Measurements from ENCODE around the gene RAMP1. TPM values are rescaled to one million over a fixed set of nuclear protein-coding genes. Genes with fewer than 3 reads are reported as not detected.

Gene RAMP1
- total and polyA plus RNA-seq, 4 donors, result 3.1 to 129 (median 23.5) TPM

DNA sequence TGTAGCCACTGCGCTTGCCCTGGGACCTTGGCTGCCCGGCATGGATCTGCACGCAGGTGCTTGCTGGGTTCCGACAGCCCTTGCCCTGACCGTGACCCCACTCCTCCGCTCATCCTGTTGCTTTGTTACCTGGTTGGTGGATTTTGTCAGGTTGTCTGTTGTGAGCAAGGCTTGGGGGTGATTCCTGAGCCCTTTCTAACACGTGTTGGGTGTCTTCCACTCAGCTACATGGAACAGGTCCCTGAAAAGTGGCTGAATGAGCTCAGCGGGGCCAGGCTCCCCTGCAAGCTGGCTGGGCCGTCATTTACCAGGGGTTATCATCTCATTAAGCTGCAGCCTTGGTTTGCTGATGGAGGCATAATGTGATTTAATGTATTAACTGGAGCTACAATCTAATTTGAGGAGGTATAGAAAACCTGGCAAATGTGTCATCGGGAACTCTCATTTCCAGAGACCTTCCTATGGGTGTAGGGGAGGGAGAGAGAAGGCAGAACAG, 24.6 kb downstream of the RAMP1 start:
- TF ChIP-seq FOXA2 (IDR thresholded peaks at IDR 0.05) (no peak), YY1 (IDR thresholded peaks at IDR 0.05) (no peak), HNF4G (IDR thresholded peaks at IDR 0.05) (no peak), TAF1 (conservative IDR thresholded peaks at IDR 0.05) (no peak), JUND (IDR thresholded peaks at IDR 0.05) (no peak), EGR1 (IDR thresholded peaks at IDR 0.05; ENCODE audit: low read depth in 2 of 2) (no peak), HNF4A (conservative IDR thresholded peaks at IDR 0.05) (no peak), RAD21 (IDR thresholded peaks at IDR 0.05) (no peak), RXRA (IDR thresholded peaks at IDR 0.05) (no peak), SP1 (IDR thresholded peaks at IDR 0.05) (no peak), GABPA (IDR thresholded peaks at IDR 0.05 in 1 of 2, conservative IDR thresholded peaks at IDR 0.05 in 1 of 2) (no peak), NR2F2 (IDR thresholded peaks at IDR 0.05) (no peak), FOXA1 (IDR thresholded peaks at IDR 0.05) (no peak)
- TF ChIP-seq, protein P1, sequence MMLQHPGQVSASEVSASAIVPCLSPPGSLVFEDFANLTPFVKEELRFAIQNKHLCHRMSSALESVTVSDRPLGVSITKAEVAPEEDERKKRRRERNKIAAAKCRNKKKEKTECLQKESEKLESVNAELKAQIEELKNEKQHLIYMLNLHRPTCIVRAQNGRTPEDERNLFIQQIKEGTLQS (IDR thresholded peaks at IDR 0.05), result no peak
- TF ChIP-seq, protein P2, sequence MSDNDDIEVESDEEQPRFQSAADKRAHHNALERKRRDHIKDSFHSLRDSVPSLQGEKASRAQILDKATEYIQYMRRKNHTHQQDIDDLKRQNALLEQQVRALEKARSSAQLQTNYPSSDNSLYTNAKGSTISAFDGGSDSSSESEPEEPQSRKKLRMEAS (IDR thresholded peaks at IDR 0.05), result no peak
- TF ChIP-seq, protein P3, sequence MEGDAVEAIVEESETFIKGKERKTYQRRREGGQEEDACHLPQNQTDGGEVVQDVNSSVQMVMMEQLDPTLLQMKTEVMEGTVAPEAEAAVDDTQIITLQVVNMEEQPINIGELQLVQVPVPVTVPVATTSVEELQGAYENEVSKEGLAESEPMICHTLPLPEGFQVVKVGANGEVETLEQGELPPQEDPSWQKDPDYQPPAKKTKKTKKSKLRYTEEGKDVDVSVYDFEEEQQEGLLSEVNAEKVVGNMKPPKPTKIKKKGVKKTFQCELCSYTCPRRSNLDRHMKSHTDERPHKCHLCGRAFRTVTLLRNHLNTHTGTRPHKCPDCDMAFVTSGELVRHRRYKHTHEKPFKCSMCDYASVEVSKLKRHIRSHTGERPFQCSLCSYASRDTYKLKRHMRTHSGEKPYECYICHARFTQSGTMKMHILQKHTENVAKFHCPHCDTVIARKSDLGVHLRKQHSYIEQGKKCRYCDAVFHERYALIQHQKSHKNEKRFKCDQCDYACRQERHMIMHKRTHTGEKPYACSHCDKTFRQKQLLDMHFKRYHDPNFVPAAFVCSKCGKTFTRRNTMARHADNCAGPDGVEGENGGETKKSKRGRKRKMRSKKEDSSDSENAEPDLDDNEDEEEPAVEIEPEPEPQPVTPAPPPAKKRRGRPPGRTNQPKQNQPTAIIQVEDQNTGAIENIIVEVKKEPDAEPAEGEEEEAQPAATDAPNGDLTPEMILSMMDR (IDR thresholded peaks at IDR 0.05; ENCODE audit: low read depth, low read length, missing input control), result no peak
- TF ChIP-seq, protein P4, sequence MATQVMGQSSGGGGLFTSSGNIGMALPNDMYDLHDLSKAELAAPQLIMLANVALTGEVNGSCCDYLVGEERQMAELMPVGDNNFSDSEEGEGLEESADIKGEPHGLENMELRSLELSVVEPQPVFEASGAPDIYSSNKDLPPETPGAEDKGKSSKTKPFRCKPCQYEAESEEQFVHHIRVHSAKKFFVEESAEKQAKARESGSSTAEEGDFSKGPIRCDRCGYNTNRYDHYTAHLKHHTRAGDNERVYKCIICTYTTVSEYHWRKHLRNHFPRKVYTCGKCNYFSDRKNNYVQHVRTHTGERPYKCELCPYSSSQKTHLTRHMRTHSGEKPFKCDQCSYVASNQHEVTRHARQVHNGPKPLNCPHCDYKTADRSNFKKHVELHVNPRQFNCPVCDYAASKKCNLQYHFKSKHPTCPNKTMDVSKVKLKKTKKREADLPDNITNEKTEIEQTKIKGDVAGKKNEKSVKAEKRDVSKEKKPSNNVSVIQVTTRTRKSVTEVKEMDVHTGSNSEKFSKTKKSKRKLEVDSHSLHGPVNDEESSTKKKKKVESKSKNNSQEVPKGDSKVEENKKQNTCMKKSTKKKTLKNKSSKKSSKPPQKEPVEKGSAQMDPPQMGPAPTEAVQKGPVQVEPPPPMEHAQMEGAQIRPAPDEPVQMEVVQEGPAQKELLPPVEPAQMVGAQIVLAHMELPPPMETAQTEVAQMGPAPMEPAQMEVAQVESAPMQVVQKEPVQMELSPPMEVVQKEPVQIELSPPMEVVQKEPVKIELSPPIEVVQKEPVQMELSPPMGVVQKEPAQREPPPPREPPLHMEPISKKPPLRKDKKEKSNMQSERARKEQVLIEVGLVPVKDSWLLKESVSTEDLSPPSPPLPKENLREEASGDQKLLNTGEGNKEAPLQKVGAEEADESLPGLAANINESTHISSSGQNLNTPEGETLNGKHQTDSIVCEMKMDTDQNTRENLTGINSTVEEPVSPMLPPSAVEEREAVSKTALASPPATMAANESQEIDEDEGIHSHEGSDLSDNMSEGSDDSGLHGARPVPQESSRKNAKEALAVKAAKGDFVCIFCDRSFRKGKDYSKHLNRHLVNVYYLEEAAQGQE (IDR thresholded peaks at IDR 0.05), result no peak
- TF ChIP-seq, protein P5, sequence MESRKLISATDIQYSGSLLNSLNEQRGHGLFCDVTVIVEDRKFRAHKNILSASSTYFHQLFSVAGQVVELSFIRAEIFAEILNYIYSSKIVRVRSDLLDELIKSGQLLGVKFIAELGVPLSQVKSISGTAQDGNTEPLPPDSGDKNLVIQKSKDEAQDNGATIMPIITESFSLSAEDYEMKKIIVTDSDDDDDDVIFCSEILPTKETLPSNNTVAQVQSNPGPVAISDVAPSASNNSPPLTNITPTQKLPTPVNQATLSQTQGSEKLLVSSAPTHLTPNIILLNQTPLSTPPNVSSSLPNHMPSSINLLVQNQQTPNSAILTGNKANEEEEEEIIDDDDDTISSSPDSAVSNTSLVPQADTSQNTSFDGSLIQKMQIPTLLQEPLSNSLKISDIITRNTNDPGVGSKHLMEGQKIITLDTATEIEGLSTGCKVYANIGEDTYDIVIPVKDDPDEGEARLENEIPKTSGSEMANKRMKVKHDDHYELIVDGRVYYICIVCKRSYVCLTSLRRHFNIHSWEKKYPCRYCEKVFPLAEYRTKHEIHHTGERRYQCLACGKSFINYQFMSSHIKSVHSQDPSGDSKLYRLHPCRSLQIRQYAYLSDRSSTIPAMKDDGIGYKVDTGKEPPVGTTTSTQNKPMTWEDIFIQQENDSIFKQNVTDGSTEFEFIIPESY (IDR thresholded peaks at IDR 0.05), result no peak
- Histone ChIP-seq H3K4me3 (ENCODE audit: low read depth in 1 of 3, low read length in 3 of 3) (no peak overlapping the region), H3K4me1 (ENCODE audit: control insufficient read depth in 4 of 4, insufficient read depth in 4 of 4, low read length in 3 of 4) (peaks cover 0 to 4% (median 2%) of the 10 kb centered on the region in 4 donors), H3K9ac (ENCODE audit: low read depth in 1 of 2, low read length in 2 of 2) (no peak overlapping the region), H3K36me3 (ENCODE audit: control insufficient read depth in 4 of 4, insufficient read depth in 3 of 4, low read depth in 1 of 4, low read length in 3 of 4) (no peaks in the 10 kb centered on the region), H3K27me3 (ENCODE audit: control insufficient read depth in 4 of 4, insufficient read depth in 4 of 4, low read length in 3 of 4) (no peaks in the 10 kb centered on the region), H3K27ac (ENCODE audit: low read depth in 1 of 2, low read length in 2 of 2) (no peak overlapping the region), H3K9me3 (ENCODE audit: control insufficient read depth in 4 of 4, low read length in 3 of 4) (no peaks in the 10 kb centered on the region)
- 96% methylated on average over 10 of the region's 10 CpGs for WGBS
- no peak for DNase-seq (ENCODE audit: low spot score)

Measured in liver (tissue), 9 donors.